Vagina (tissue), 2 donors: ENCODE data around the gene ABCC1. TPM values are rescaled to one million over a fixed set of nuclear protein-coding genes. Genes with fewer than 3 reads are reported as not detected.

ENCODE experiments used
- DNase-seq, 2 donors: peaks; one replicate each; pipeline ENCODE4 v3.0.0-alpha.2; 2017; ENCODE audit errors: extremely low spot score in 2 of 2
- H3K27ac ChIP-seq: fragments of 200-600 bp; sonication (generic); one replicate; pipeline ENCODE4 v1.5.1; 2019
- H3K27me3 ChIP-seq: fragments of 200-600 bp; sonication (generic); one replicate; pipeline ENCODE4 v1.5.1; 2019
- H3K36me3 ChIP-seq, 2 donors: fragments of 200-600 bp; sonication (generic); one replicate each; pipeline ENCODE4 v1.5.1; 2017 to 2019
- H3K4me1 ChIP-seq: fragments of 200-600 bp; sonication (generic); one replicate; pipeline ENCODE4 v1.5.1; 2019
- H3K4me3 ChIP-seq, 2 donors: fragments of 200-600 bp; sonication (generic); 1 replicate in 1 of 2; 2 replicates in 1 of 2; pipeline ENCODE4 v1.5.1; 2016 to 2019
- H3K9me3 ChIP-seq: fragments of 200-600 bp; sonication (generic); one replicate; pipeline ENCODE4 v1.5.1; 2019
- CTCF ChIP-seq, 3 experiments: fragments of 450-650 bp in 2 of 3; fragments of 200-600 bp in 1 of 3; sonication (generic) in 1 of 3; IDR thresholded peaks; one replicate each; pipeline ENCODE4 v1.5.1; 2017 to 2019; ENCODE audit warnings: antibody characterized with exemption in 3 of 3, mild to moderate bottlenecking in 2 of 3, moderate library complexity in 2 of 3
- POLR2A ChIP-seq, 2 donors: fragments of 450-650 bp; IDR thresholded peaks; one replicate each; pipeline ENCODE4 v1.6.1; 2017; ENCODE audit warnings: antibody characterized with exemption in 2 of 2, mild to moderate bottlenecking in 2 of 2, moderate library complexity in 2 of 2
- POLR2AphosphoS5 ChIP-seq, 2 donors: sonication (generic); formaldehyde crosslinking; IDR thresholded peaks; one replicate each; pipeline ENCODE4 v1.9.0; 2017; ENCODE audit warnings: antibody characterized with exemption in 2 of 2, mild to moderate bottlenecking in 2 of 2, low read depth in 1 of 2; ENCODE audit not compliant: insufficient read depth in 1 of 2
- intact Hi-C: fragments of 100-400 bp; cut with DNase I; formaldehyde crosslinking; loops from one replicate; pipeline ENCODE4 v1.15.1; 2023
- total RNA-seq: library from RNA; depleted of rRNA; stranded (reverse); fragments of >200 nt; gene quantifications from one replicate; pipeline ENCODE4 v1.2.3, GENCODE V29; 2016

Gene ABCC1
- total RNA-seq, 1 donor from 2014 or later = 47.9 TPM

DNA sequence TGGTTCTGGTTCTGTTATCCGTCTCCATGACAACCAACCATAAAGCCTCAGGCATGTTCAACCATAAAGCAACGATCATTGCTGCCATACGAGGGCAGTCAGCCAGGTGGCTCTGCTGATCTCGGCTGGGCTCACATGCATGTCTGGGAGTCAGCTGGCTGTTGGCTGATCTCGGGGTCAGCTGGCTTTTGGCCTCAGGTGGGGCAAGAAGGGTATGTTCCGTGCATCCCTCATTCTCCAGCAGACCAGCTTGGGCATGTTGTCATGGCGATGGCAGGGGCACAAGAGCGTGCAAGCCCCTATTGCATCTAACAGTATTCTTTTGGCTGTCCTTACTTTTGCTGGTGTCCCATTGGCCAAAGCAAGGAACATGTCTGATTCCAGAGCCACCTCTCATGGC lies 187.7 kb downstream of the ABCC1 start:
- no peak overlapping the region for H3K27ac ChIP-seq
- peaks cover 7 to 79% of the 10 kb centered on the region in 2 donors for H3K36me3 ChIP-seq
- DNase-seq = no peak
- H3K4me1 ChIP-seq = no peaks in the 10 kb centered on the region
- intact Hi-C loops = no loop called here
- no peaks in the 10 kb centered on the region for H3K27me3 ChIP-seq
- H3K4me3 ChIP-seq = no peak overlapping the region
- TF ChIP-seq POLR2A (IDR thresholded peaks at IDR 0.05) (no peak), CTCF (IDR thresholded peaks at IDR 0.05) (no peak), POLR2AphosphoS5 (IDR thresholded peaks at IDR 0.05; ENCODE audit: insufficient read depth in 1 of 2, low read depth in 1 of 2) (no peak)
- no peaks in the 10 kb centered on the region for H3K9me3 ChIP-seq

- Histone ChIP-seq H3K36me3 (peaks cover 7 to 76% of the 10 kb centered on the region in 2 donors), H3K27me3 (no peaks in the 10 kb centered on the region), H3K9me3 (no peaks in the 10 kb centered on the region), H3K27ac (no peak overlapping the region), H3K4me1 (no peaks in the 10 kb centered on the region), H3K4me3 (no peak overlapping the region)
- no peak for TF ChIP-seq POLR2AphosphoS5 (IDR thresholded peaks at IDR 0.05; ENCODE audit: insufficient read depth in 1 of 2, low read depth in 1 of 2)
- no peak for DNase-seq
- intact Hi-C loops = no loop called here
Measured at GRCh38 chr16:16138034-16138635, 188.7 kb downstream of the ABCC1 start.

DNA sequence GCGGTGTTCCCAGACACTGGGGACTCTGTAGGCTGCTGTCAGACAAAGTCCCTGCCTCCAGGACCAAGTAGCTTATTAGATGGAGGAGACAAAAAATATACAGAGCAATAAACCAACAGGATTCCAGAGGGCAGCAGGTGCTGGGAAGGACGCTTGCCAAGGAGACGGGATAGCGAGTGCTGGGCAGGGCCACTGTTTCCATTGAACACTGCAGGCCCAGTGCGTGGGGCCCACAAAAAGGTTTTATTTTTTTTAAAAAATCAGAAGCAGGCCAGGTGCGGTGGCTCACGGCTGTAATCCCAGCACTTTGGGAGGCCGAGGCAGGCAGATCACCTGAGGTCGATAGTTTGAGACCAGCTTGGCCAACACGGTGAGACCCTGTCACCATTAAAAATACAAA lies 189.6 kb downstream of the ABCC1 start:
- no peak for TF ChIP-seq POLR2A (IDR thresholded peaks at IDR 0.05)
- no peak for TF ChIP-seq POLR2AphosphoS5 (IDR thresholded peaks at IDR 0.05; ENCODE audit: insufficient read depth in 1 of 2, low read depth in 1 of 2)
- TF ChIP-seq CTCF (IDR thresholded peaks at IDR 0.05) = no peak
- no peaks in the 10 kb centered on the region for H3K9me3 ChIP-seq
- intact Hi-C loops = no loop called here
- H3K4me1 ChIP-seq = no peaks in the 10 kb centered on the region
- H3K27me3 ChIP-seq = no peaks in the 10 kb centered on the region
- DNase-seq = no peak
- H3K27ac ChIP-seq = no peak overlapping the region
- peaks cover 7 to 70% of the 10 kb centered on the region in 2 donors for H3K36me3 ChIP-seq
- no peak overlapping the region for H3K4me3 ChIP-seq

DNA sequence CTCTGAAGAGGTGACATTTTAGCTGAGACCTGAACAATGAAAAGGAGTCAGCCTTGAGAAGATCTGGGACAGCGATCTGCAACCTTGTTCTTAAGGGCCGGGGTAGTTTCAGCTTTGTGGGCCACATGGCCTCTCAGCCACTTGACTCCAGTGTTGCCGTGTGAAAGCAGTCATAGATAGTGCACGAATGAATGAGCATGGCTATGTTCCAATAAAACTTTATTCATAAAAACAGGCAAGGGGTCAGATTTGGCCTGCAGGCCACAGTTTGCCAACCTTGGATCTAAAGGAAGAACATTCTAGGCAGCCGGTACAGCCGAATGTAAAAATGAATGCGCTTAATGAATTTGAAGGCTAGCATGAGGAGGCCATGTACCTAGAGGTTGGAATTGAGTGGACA lies 190.4 kb downstream of the ABCC1 start:
- Histone ChIP-seq H3K27ac (no peak overlapping the region), H3K9me3 (no peaks in the 10 kb centered on the region), H3K36me3 (peaks cover 7 to 70% of the 10 kb centered on the region in 2 donors), H3K4me3 (no peak overlapping the region), H3K27me3 (no peaks in the 10 kb centered on the region), H3K4me1 (no peaks in the 10 kb centered on the region)
- intact Hi-C loops = no loop called here
- TF ChIP-seq POLR2A (IDR thresholded peaks at IDR 0.05) = no peak
- no peak for TF ChIP-seq CTCF (IDR thresholded peaks at IDR 0.05)
- no peak for TF ChIP-seq POLR2AphosphoS5 (IDR thresholded peaks at IDR 0.05; ENCODE audit: insufficient read depth in 1 of 2, low read depth in 1 of 2)
- no peak for DNase-seq

DNA sequence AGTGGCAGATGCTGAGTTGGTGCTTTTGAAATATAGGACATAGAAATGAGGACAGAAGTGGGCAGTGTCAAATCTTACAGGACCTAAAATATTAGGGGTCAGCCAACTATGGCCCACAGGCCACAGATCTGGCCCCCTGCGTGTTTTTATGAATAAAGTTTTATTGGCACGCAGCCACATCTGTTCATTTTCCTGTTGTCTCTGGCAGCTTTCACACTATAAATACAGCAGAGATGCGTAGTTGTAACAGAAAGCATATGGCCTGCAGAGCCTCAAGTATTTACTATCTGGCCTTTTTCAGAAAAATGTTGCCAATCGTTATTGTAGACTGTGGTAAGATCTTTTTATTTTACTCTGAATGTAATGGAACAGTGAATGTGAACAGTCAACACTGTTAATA lies 191.1 kb downstream of the ABCC1 start:
- intact Hi-C loops = no loop called here
- TF ChIP-seq POLR2A (IDR thresholded peaks at IDR 0.05) (no peak), CTCF (IDR thresholded peaks at IDR 0.05) (no peak), POLR2AphosphoS5 (IDR thresholded peaks at IDR 0.05; ENCODE audit: insufficient read depth in 1 of 2, low read depth in 1 of 2) (no peak)
- Histone ChIP-seq H3K4me3 (no peak overlapping the region), H3K27me3 (no peaks in the 10 kb centered on the region), H3K27ac (no peak overlapping the region), H3K4me1 (no peaks in the 10 kb centered on the region), H3K9me3 (no peaks in the 10 kb centered on the region), H3K36me3 (peaks cover 7 to 63% of the 10 kb centered on the region in 2 donors)
- no peak for DNase-seq
